H9 (cell line): ENCODE measurements around the gene CDK6. TPM values are rescaled to one million over a fixed set of nuclear protein-coding genes. Genes with fewer than 3 reads are reported as not detected.

ENCODE experiments used
- DNase-seq: peaks from one replicate; pipeline ENCODE4 v3.0.0-alpha.2; 2017
- H2AFZ ChIP-seq: one replicate; pipeline ENCODE4 v1.6.1; 2013; ENCODE audit warnings: mild to moderate bottlenecking, low read length, control low read depth, moderate library complexity
- H2AK5ac ChIP-seq: 2 replicates; pipeline ENCODE4 v1.6.1; 2013; ENCODE audit warnings: low read length, control low read depth, mixed read lengths; ENCODE audit not compliant: insufficient read length
- H2BK120ac ChIP-seq: one replicate; pipeline ENCODE4 v1.6.1; 2013; ENCODE audit warnings: low read depth, mild to moderate bottlenecking, low read length, control low read depth, inconsistent platforms; ENCODE audit not compliant: poor library complexity, severe bottlenecking
- H2BK12ac ChIP-seq: 2 replicates; pipeline ENCODE4 v1.6.1; 2013; ENCODE audit warnings: low read length, control low read depth, mixed read lengths, low read depth; ENCODE audit not compliant: insufficient read length
- H2BK15ac ChIP-seq: 2 replicates; pipeline ENCODE4 v1.6.1; 2013; ENCODE audit warnings: low read depth, low read length, control low read depth
- H2BK20ac ChIP-seq: one replicate; pipeline ENCODE4 v1.6.1; 2013; ENCODE audit warnings: low read depth, mild to moderate bottlenecking, low read length, control low read depth, inconsistent platforms; ENCODE audit not compliant: poor library complexity, severe bottlenecking
- H2BK5ac ChIP-seq: 2 replicates; pipeline ENCODE4 v1.6.1; 2013; ENCODE audit warnings: low read length, control low read depth, mixed read lengths; ENCODE audit not compliant: insufficient read length
- H3K14ac ChIP-seq: 2 replicates; pipeline ENCODE4 v1.6.1; 2013; ENCODE audit warnings: low read length, control low read depth; ENCODE audit not compliant: insufficient read depth
- H3K18ac ChIP-seq: 2 replicates; pipeline ENCODE4 v1.6.1; 2013; ENCODE audit warnings: low read depth, mild to moderate bottlenecking, mixed read lengths, low read length, control low read depth; ENCODE audit not compliant: insufficient read length
- H3K23ac ChIP-seq: 2 replicates; pipeline ENCODE4 v1.6.1; 2013; ENCODE audit warnings: low read length, control low read depth, mixed read lengths, low read depth; ENCODE audit not compliant: insufficient read length
- H3K23me2 ChIP-seq: 2 replicates; pipeline ENCODE4 v1.6.1; 2013; ENCODE audit warnings: low read depth, mild to moderate bottlenecking, mixed read lengths, low read length, control low read depth; ENCODE audit not compliant: insufficient read length, poor library complexity, severe bottlenecking
- H3K27ac ChIP-seq: 2 replicates; pipeline ENCODE4 v1.5.1; 2013; ENCODE audit warnings: low read length, control low read depth, mixed read lengths, low read depth; ENCODE audit not compliant: insufficient read length
- H3K27me3 ChIP-seq: 2 replicates; pipeline ENCODE4 v1.6.1; 2013; ENCODE audit warnings: low read length, control low read depth, inconsistent platforms; ENCODE audit not compliant: insufficient read depth
- H3K4ac ChIP-seq: 2 replicates; pipeline ENCODE4 v1.6.1; 2013; ENCODE audit warnings: low read depth, mild to moderate bottlenecking, control low read depth, inconsistent platforms, low read length, moderate library complexity
- H3K4me1 ChIP-seq: 2 replicates; pipeline ENCODE4 v1.6.1; 2013; ENCODE audit warnings: low read length, control low read depth, inconsistent platforms; ENCODE audit not compliant: insufficient read depth
- H3K4me2 ChIP-seq: 2 replicates; pipeline ENCODE4 v1.6.1; 2013; ENCODE audit warnings: low read length, control low read depth, mixed read lengths; ENCODE audit not compliant: insufficient read length, insufficient read depth
- H3K56ac ChIP-seq: 2 replicates; pipeline ENCODE4 v1.6.1; 2013; ENCODE audit warnings: low read depth, mild to moderate bottlenecking, mixed read lengths, low read length, control low read depth; ENCODE audit not compliant: insufficient read length
- H3K79me1 ChIP-seq: 2 replicates; pipeline ENCODE4 v1.6.1; 2013; ENCODE audit warnings: low read depth, mild to moderate bottlenecking, moderate library complexity, low read length, control low read depth, inconsistent platforms; ENCODE audit not compliant: insufficient read depth, poor library complexity, severe bottlenecking
- H3K79me2 ChIP-seq: 2 replicates; pipeline ENCODE4 v1.6.1; 2013; ENCODE audit warnings: low read length, control low read depth, inconsistent platforms; ENCODE audit not compliant: insufficient read depth
- H3K9ac ChIP-seq: 2 replicates; pipeline ENCODE4 v1.6.1; 2013; ENCODE audit warnings: low read length, control low read depth, mixed read lengths; ENCODE audit not compliant: insufficient read length; ENCODE audit errors: extremely low read depth
- H3K9me3 ChIP-seq: one replicate; pipeline ENCODE4 v1.6.1; 2013; ENCODE audit warnings: low read depth, low read length, inconsistent platforms; ENCODE audit not compliant: control insufficient read depth
- H3T11ph ChIP-seq: one replicate; pipeline ENCODE4 v1.6.1; 2013; ENCODE audit warnings: mild to moderate bottlenecking, low read length, control low read depth, inconsistent platforms
- H4K20me1 ChIP-seq: one replicate; pipeline ENCODE4 v1.6.1; 2013; ENCODE audit not compliant: control insufficient read depth, insufficient read length, insufficient read depth
- H4K5ac ChIP-seq: 2 replicates; pipeline ENCODE4 v1.6.1; 2013; ENCODE audit warnings: low read depth, mild to moderate bottlenecking, mixed read lengths, low read length, control low read depth; ENCODE audit not compliant: insufficient read length
- H4K8ac ChIP-seq: replicated peaks from 2 replicates; pipeline ENCODE4 v1.6.1; 2013; ENCODE audit warnings: low read length, control low read depth, mixed read lengths, low read depth; ENCODE audit not compliant: insufficient read length
- H4K91ac ChIP-seq: 2 replicates; pipeline ENCODE4 v1.6.1; 2013; ENCODE audit warnings: low read depth, mild to moderate bottlenecking, moderate library complexity, mixed read lengths, low read length, control low read depth; ENCODE audit not compliant: insufficient read length
- H3K27ac Mint-ChIP-seq, 3 experiments: 2 replicates in 2 of 3; 3 replicates in 1 of 3; pipeline ENCODE4 v1.8.0; 2020 to 2021; ENCODE audit warnings: mixed read lengths in 3 of 3, mild to moderate bottlenecking in 1 of 3, moderate library complexity in 1 of 3
- H3K27me3 Mint-ChIP-seq: 2 replicates; pipeline ENCODE4 v1.8.0; 2021; ENCODE audit warnings: low read depth, mild to moderate bottlenecking, moderate library complexity, mixed read lengths
- H3K36me3 Mint-ChIP-seq, 3 experiments: 2 replicates in 2 of 3; 3 replicates in 1 of 3; pipeline ENCODE4 v1.8.0; 2020 to 2021; ENCODE audit warnings: low read depth in 3 of 3, mixed read lengths in 3 of 3; ENCODE audit not compliant: insufficient read depth in 1 of 3
- H3K4me1 Mint-ChIP-seq, 2 experiments: 2 replicates each; pipeline ENCODE4 v1.8.0; 2020; ENCODE audit warnings: mixed read lengths in 2 of 2
- H3K4me3 Mint-ChIP-seq, 2 experiments: 2 replicates in 1 of 2; 3 replicates in 1 of 2; pipeline ENCODE4 v1.8.0; 2020 to 2021; ENCODE audit warnings: mild to moderate bottlenecking in 2 of 2, mixed read lengths in 2 of 2, moderate library complexity in 1 of 2
- H3K9me3 Mint-ChIP-seq, 2 experiments: 2 replicates in 1 of 2; 3 replicates in 1 of 2; pipeline ENCODE4 v1.8.0; 2020; ENCODE audit warnings: mild to moderate bottlenecking in 2 of 2, mixed read lengths in 2 of 2, moderate library complexity in 1 of 2
- CTCF ChIP-seq: fragments of 200-600 bp; sonication (generic); conservative IDR thresholded peaks from 3 replicates; pipeline ENCODE4 v1.8.0; 2021; ENCODE audit warnings: antibody characterized with exemption, mild to moderate bottlenecking
- WGBS: extraction: QIAGEN DNeasy Blood & Tissue Kit; methylation state at CpG from one replicate; pipeline ENCODE4 v1.1.7; 2013; ENCODE audit warnings: missing lambda C conversion rate, low lambda C conversion rate, mixed read lengths; ENCODE audit not compliant: insufficient read length; ENCODE audit errors: extremely low coverage; 5-methylcytosine and 5-hydroxymethylcytosine counted together
- total RNA-seq: library from RNA; stranded (reverse); gene quantifications from 2 replicates; pipeline ENCODE4 v1.2.1, GENCODE V29; 2021

The CDK6 gene
- total RNA-seq, 1 experiment from 2014 or later, result 30.0 TPM

GRCh38 chr7:92824901-92825480 is 11.4 kb downstream of the CDK6 start:
- no peak overlapping the region for H3K27ac ChIP-seq
- H3K27me3 ChIP-seq, result no peaks in the 10 kb centered on the region
- H3K36me3 Mint-ChIP-seq, result peaks cover 0 to 4% (median 3%) of the 10 kb centered on the region in 3 experiments; a peak in 3 of 7 replicates
- no peak overlapping the region for H3K4ac ChIP-seq
- no peak overlapping the region for H3T11ph ChIP-seq
- no peak overlapping the region for H3K14ac ChIP-seq
- peaks cover 50 to 60% of the 10 kb centered on the region in 2 experiments for H3K4me1 Mint-ChIP-seq
- no peak for TF ChIP-seq CTCF
- WGBS, result no CpG with 5 or more reads among the region's 3 CpGs
- H2BK15ac ChIP-seq, result no peak overlapping the region
- H2AK5ac ChIP-seq, result no peak overlapping the region
- no peaks in the 10 kb centered on the region for H3K79me1 ChIP-seq
- no peak overlapping the region for H4K91ac ChIP-seq
- no peak overlapping the region for H4K5ac ChIP-seq
- H3K79me2 ChIP-seq, result no peaks in the 10 kb centered on the region; the same call in 1 of the 2 replicates
- 0 out of 5 replicates have a peak, but pooled peaks cover 0 to 3% of the 10 kb centered on the region in 2 experiments for H3K9me3 Mint-ChIP-seq
- H3K4me1 ChIP-seq, result peaks cover 3% of the 10 kb centered on the region; the same call in 1 of the 2 replicates
- H2BK120ac ChIP-seq, result no peak overlapping the region
- no peak for DNase-seq
- no peak overlapping the region for H3K4me2 ChIP-seq
- H4K8ac ChIP-seq, result no peak overlapping the region
- H2AFZ ChIP-seq, result no peak overlapping the region
- H2BK20ac ChIP-seq, result no peak overlapping the region
- H3K27me3 Mint-ChIP-seq, result no peaks in the 10 kb centered on the region
- H2BK5ac ChIP-seq, result no peak overlapping the region
- H3K56ac ChIP-seq, result no peak overlapping the region
- H2BK12ac ChIP-seq, result no peak overlapping the region
- peak overlapping the region in 1 of 3 experiments; percentile 90; a peak in 2 of 7 replicates for H3K27ac Mint-ChIP-seq
- no peak overlapping the region for H3K23ac ChIP-seq
- no peak overlapping the region for H3K18ac ChIP-seq
- H4K20me1 ChIP-seq, result no peaks in the 10 kb centered on the region
- H3K23me2 ChIP-seq, result no peaks in the 10 kb centered on the region
- H3K4me3 Mint-ChIP-seq, result no peak overlapping the region; a peak in 1 of 5 replicates
- no peak overlapping the region for H3K9ac ChIP-seq
- no peaks in the 10 kb centered on the region for H3K9me3 ChIP-seq
